Ishikawa (cell line): Measurements from ENCODE around the gene STX8.

ENCODE experiments used
- CREB1 ChIP-seq: IDR thresholded peaks from 2 replicates; pipeline ENCODE4 v1.6.1; 2012; ENCODE audit warnings: low read depth
- EP300 ChIP-seq: IDR thresholded peaks from 2 replicates; pipeline ENCODE4 v1.6.1; 2012; ENCODE audit warnings: borderline replicate concordance
- FOXM1 ChIP-seq: IDR thresholded peaks from 2 replicates; pipeline ENCODE4 v1.6.1; 2012; ENCODE audit warnings: low read depth, borderline replicate concordance
- NFIC ChIP-seq: IDR thresholded peaks from 2 replicates; pipeline ENCODE4 v1.6.1; 2012
- RAD21 ChIP-seq: IDR thresholded peaks from 2 replicates; pipeline ENCODE4 v1.6.1; 2012; ENCODE audit warnings: low read depth
- TAF1 ChIP-seq: IDR thresholded peaks from 2 replicates; pipeline ENCODE4 v1.6.1; 2012; ENCODE audit warnings: low read depth, mild to moderate bottlenecking
- TCF12 ChIP-seq: IDR thresholded peaks from 2 replicates; pipeline ENCODE4 v1.6.1; 2012; ENCODE audit warnings: low read depth
- YY1 ChIP-seq: IDR thresholded peaks from 2 replicates; pipeline ENCODE4 v1.6.1; 2012; ENCODE audit warnings: low read depth
- TF ChIP-seq, protein P1 (sequence below): IDR thresholded peaks from 2 replicates; pipeline ENCODE4 v1.6.1; 2012; ENCODE audit warnings: low read depth, mild to moderate bottlenecking
- TF ChIP-seq, protein P2 (sequence below): IDR thresholded peaks from 2 replicates; pipeline ENCODE4 v1.6.1; 2012
- TF ChIP-seq, protein P3 (sequence below): IDR thresholded peaks from 2 replicates; pipeline ENCODE4 v1.6.1; 2012

DNA sequence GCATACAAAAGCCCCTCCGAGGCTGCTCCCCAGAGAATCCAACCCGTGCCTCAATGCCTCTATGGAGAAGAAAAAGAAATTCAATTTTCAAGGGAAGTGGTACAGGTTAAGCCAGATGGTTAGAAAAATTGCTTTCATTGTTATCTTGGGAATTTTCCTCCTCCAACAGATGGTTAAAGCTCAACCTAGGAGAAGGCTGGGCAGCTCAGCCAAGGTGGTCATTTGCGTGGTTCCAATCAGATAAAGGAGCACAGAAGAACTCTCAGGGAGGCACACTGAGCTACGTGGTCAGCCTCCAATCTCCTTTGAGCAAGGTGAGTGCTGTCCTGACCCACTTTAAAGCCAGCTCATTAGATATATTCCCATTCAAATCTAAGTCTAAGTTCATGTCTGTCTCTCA, 106.7 kb downstream of the STX8 start:
- no peak for TF ChIP-seq NFIC
- TF ChIP-seq CREB1 = no peak
- TF ChIP-seq YY1 = no peak
- TF ChIP-seq, protein P1, sequence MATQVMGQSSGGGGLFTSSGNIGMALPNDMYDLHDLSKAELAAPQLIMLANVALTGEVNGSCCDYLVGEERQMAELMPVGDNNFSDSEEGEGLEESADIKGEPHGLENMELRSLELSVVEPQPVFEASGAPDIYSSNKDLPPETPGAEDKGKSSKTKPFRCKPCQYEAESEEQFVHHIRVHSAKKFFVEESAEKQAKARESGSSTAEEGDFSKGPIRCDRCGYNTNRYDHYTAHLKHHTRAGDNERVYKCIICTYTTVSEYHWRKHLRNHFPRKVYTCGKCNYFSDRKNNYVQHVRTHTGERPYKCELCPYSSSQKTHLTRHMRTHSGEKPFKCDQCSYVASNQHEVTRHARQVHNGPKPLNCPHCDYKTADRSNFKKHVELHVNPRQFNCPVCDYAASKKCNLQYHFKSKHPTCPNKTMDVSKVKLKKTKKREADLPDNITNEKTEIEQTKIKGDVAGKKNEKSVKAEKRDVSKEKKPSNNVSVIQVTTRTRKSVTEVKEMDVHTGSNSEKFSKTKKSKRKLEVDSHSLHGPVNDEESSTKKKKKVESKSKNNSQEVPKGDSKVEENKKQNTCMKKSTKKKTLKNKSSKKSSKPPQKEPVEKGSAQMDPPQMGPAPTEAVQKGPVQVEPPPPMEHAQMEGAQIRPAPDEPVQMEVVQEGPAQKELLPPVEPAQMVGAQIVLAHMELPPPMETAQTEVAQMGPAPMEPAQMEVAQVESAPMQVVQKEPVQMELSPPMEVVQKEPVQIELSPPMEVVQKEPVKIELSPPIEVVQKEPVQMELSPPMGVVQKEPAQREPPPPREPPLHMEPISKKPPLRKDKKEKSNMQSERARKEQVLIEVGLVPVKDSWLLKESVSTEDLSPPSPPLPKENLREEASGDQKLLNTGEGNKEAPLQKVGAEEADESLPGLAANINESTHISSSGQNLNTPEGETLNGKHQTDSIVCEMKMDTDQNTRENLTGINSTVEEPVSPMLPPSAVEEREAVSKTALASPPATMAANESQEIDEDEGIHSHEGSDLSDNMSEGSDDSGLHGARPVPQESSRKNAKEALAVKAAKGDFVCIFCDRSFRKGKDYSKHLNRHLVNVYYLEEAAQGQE = no peak
- no peak for TF ChIP-seq EP300
- no peak for TF ChIP-seq FOXM1
- TF ChIP-seq, protein P2, sequence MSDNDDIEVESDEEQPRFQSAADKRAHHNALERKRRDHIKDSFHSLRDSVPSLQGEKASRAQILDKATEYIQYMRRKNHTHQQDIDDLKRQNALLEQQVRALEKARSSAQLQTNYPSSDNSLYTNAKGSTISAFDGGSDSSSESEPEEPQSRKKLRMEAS = no peak
- TF ChIP-seq, protein P3, sequence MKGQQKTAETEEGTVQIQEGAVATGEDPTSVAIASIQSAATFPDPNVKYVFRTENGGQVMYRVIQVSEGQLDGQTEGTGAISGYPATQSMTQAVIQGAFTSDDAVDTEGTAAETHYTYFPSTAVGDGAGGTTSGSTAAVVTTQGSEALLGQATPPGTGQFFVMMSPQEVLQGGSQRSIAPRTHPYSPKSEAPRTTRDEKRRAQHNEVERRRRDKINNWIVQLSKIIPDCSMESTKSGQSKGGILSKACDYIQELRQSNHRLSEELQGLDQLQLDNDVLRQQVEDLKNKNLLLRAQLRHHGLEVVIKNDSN = no peak
- TF ChIP-seq TCF12 = no peak
- no peak for TF ChIP-seq TAF1
- no peak for TF ChIP-seq RAD21
